Ovary (tissue), 9 donors: ENCODE results near the gene HPCAL1. TPM values are rescaled to one million over a fixed set of nuclear protein-coding genes. Genes with fewer than 3 reads are reported as not detected.

Experiments used
- DNase-seq, 5 donors: peaks; one replicate each; pipeline ENCODE4 v3.0.0-alpha.2; 2019 to 2020
- H3K27ac ChIP-seq, 2 donors: fragments of 200-600 bp; one replicate each; pipeline versions ENCODE4 v1.5.1 to v1.8.0; 2019 to 2022
- H3K27me3 ChIP-seq: fragments of 200-600 bp; one replicate; pipeline ENCODE4 v1.8.0; 2022
- H3K36me3 ChIP-seq: fragments of 200-600 bp; sonication (generic); one replicate; pipeline ENCODE4 v1.5.1; 2019
- H3K4me1 ChIP-seq: one replicate; pipeline ENCODE4 v1.8.1; 2013; ENCODE audit warnings: mild to moderate bottlenecking, moderate library complexity; ENCODE audit not compliant: insufficient read depth
- H3K4me3 ChIP-seq: fragments of 200-600 bp; sonication (generic); one replicate; pipeline ENCODE4 v1.5.1; 2017
- H3K9me3 ChIP-seq, 2 donors: fragments of 200-600 bp in 1 of 2; sonication (generic) in 1 of 2; one replicate each; pipeline versions ENCODE4 v1.5.1 to v1.8.1; 2013 to 2019; ENCODE audit warnings: mild to moderate bottlenecking in 1 of 2, moderate library complexity in 1 of 2
- EP300 ChIP-seq: sonication (generic); formaldehyde crosslinking; IDR thresholded peaks from one replicate; pipeline ENCODE4 v1.6.1; 2017; ENCODE audit warnings: antibody characterized with exemption
- POLR2A ChIP-seq: fragments of 450-650 bp; IDR thresholded peaks from one replicate; pipeline ENCODE4 v1.6.1; 2017; ENCODE audit warnings: antibody characterized with exemption, mild to moderate bottlenecking, moderate library complexity
- WGBS, 3 donors: extraction: QIAGEN DNeasy Blood & Tissue Kit in 1 of 3; methylation state at CpG; one replicate each; pipeline versions ENCODE4 v1.1.5 to v1.1.7; 2013 to 2017; 5-methylcytosine and 5-hydroxymethylcytosine counted together
- intact Hi-C, 4 donors: fragments of 100-400 bp; cut with DNase I; formaldehyde crosslinking; loops; one replicate each; pipeline versions ENCODE4 v1.11.0 to v1.15.1; 2022 to 2023
- polyA plus RNA-seq, 2 donors: library from polyadenylated mRNA; stranded (reverse); fragments of 200-250 nt in 1 of 2; fragments of 350-450 nt in 1 of 2; fragmentation: Illumina TruSeq in 1 of 2; extraction: RNeasy Lipid Tissue Mini Kit (QIAGEN cat#74804) in 1 of 2; gene quantifications; one replicate each; pipeline ENCODE4 v1.2.3, GENCODE V29; 2013 to 2014
- total RNA-seq, 7 donors: library from RNA; depleted of rRNA in 2 of 7; stranded (reverse); fragments of >200 nt in 2 of 7; fragmentation: NEBNext Ultra II Directional in 3 of 7; extraction: Animal tissue kit (Norgen Biotek cat#: 25700) in 3 of 7; gene quantifications; one replicate each; pipeline versions ENCODE4 v1.1.0 to v1.2.4, GENCODE V29; 2016 to 2023
- TF ChIP-seq, protein P1 (sequence below), 3 donors: fragments of 450-650 bp in 2 of 3; fragments of 200-600 bp in 1 of 3; IDR thresholded peaks; one replicate each; pipeline versions ENCODE4 v1.5.1 to v1.8.0; 2016 to 2022; ENCODE audit warnings: antibody characterized with exemption in 3 of 3, mild to moderate bottlenecking in 1 of 3
- donor health status: DM: no; HTN: no; CAD: no; lungs with moderate emphysema.
- donor health status: DM: no; HTN: no; CAD: no.
- donor health status: Bipolar disorder and iron deficiency.
- donor health status: DM: yes; HTN: yes; CAD: no.
- donor health status: DM: no; HTN: no; CAD: no.
- donor health status: DM: yes; HTN: yes; CAD: no.

Gene HPCAL1
- total and polyA plus RNA-seq, 9 donors = 11.4 to 69.5 (median 18.5) TPM

GRCh38 chr2:10274983-10275802 is 27.5 kb upstream of the HPCAL1 start:
- Histone ChIP-seq H3K9me3 (no peaks in the 10 kb centered on the region), H3K4me1 (peaks cover 8% of the 10 kb centered on the region), H3K27me3 (no peaks in the 10 kb centered on the region), H3K36me3 (no peaks in the 10 kb centered on the region), H3K4me3 (no peak overlapping the region), H3K27ac (no peak overlapping the region)
- no peak for DNase-seq
- TF ChIP-seq, protein P1, sequence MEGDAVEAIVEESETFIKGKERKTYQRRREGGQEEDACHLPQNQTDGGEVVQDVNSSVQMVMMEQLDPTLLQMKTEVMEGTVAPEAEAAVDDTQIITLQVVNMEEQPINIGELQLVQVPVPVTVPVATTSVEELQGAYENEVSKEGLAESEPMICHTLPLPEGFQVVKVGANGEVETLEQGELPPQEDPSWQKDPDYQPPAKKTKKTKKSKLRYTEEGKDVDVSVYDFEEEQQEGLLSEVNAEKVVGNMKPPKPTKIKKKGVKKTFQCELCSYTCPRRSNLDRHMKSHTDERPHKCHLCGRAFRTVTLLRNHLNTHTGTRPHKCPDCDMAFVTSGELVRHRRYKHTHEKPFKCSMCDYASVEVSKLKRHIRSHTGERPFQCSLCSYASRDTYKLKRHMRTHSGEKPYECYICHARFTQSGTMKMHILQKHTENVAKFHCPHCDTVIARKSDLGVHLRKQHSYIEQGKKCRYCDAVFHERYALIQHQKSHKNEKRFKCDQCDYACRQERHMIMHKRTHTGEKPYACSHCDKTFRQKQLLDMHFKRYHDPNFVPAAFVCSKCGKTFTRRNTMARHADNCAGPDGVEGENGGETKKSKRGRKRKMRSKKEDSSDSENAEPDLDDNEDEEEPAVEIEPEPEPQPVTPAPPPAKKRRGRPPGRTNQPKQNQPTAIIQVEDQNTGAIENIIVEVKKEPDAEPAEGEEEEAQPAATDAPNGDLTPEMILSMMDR (IDR thresholded peaks at IDR 0.05) = no peak
- TF ChIP-seq EP300 (no peak), POLR2A (no peak)
- WGBS, 3 donors = 74 to 81% (median 77%) methylated on average over 15 of the region's 15 CpGs
- intact Hi-C loops = no loop called here

DNA sequence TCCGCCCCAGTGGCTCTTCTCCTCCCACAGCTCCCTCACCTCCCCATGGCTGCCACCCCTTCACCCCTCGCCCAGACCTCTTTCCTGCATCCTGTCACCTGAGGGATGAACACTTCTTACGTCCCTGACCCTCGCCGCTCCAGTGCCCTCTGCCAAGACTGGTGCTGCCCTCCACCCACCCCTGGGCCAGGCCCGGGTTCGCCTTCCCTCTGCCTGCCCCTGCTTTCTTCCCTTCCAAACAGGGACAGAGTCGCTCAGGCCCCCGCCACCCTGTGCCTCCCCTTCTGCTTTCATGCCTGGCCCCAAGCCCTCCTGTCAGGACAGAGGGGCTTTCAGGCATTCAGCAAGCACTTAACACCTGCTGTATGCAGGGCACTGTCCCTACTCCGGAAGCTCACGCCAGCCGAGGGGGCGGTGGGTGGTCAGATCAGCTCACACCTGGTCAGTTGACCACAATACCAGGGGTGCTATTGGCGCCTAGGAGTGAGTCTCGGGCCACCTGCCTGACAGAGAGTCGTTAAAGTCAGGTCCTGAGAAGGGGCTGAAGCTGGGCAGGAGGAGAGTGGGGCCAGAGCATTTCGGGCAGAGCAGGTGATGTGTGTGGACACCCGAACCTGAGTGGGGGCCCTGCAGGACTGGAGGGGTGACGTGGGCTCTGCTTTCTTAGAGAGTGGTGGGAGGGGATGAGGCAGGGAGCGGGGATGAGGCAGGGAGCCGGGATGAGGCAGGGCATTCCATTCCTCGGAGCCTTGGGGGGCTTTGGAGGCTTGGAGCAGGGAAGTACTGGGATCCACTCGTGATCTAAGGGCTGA is 26.0 kb upstream of the HPCAL1 start:
- no peaks in the 10 kb centered on the region for H3K36me3 ChIP-seq
- no peak overlapping the region for H3K27ac ChIP-seq
- H3K9me3 ChIP-seq = no peaks in the 10 kb centered on the region
- peaks cover 8% of the 10 kb centered on the region for H3K4me1 ChIP-seq
- no peak overlapping the region for H3K4me3 ChIP-seq
- TF ChIP-seq EP300 (no peak), POLR2A (no peak)
- TF ChIP-seq, protein P1 (IDR thresholded peaks at IDR 0.05) = no peak
- H3K27me3 ChIP-seq = no peaks in the 10 kb centered on the region
- DNase-seq = no peak
- intact Hi-C loops = no loop called here
- WGBS, 3 donors = 84 to 90% (median 86%) methylated on average over 23 of the region's 23 CpGs

DNA sequence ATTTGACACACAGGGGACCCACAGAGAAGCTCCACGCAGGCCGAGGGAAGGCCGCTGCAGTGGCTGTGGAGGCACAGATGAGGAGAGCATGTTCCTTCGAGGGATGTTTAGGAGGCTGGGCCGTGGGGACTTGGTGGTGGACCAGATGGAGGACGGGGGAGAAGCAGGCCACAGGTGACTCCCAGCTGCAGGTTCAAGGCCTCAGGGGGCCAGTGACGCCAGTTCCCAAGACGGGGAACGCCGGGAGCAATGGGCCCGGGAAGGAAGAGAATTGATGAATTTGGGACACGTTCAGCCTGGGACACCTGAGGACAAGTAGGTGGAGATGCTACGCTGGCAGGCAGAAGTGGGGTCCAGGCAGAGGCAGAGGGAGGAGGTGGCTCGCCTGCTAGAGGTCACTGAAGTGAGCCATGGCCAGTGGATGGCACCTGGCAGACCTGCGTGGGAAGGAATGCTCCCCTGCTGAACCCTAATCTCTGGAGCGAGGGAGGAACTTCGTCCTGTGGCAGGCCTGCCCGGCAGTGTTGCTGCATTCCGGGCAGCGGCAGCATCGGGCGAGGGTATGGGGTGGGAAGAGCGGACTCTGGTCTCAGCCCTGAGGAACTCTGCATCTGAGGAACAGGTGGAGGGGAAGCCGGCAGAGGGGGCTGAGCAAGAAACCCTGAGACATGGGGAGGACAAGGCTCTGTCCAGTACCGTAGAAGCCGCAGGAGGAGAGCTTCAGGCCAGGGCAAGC is 25.2 kb upstream of the HPCAL1 start:
- Histone ChIP-seq H3K9me3 (no peaks in the 10 kb centered on the region), H3K4me3 (no peak overlapping the region), H3K4me1 (peaks cover 8% of the 10 kb centered on the region), H3K27me3 (no peaks in the 10 kb centered on the region), H3K27ac (no peak overlapping the region), H3K36me3 (no peaks in the 10 kb centered on the region)
- TF ChIP-seq EP300 = no peak
- TF ChIP-seq, protein P1 (IDR thresholded peaks at IDR 0.05) = no peak
- TF ChIP-seq POLR2A = no peak
- 52 to 67% (median 62%) methylated on average over 26 of the region's 26 CpGs for WGBS, 3 donors
- intact Hi-C loops = no loop called here
- DNase-seq = no peak

GRCh38 chr2:10278029-10278762 is 24.5 kb upstream of the HPCAL1 start:
- no peak overlapping the region for H3K27ac ChIP-seq
- H3K4me1 ChIP-seq = peaks cover 8% of the 10 kb centered on the region
- H3K4me3 ChIP-seq = no peak overlapping the region
- TF ChIP-seq POLR2A (no peak), EP300 (no peak)
- TF ChIP-seq, protein P1 (IDR thresholded peaks at IDR 0.05) = no peak
- H3K36me3 ChIP-seq = no peaks in the 10 kb centered on the region
- intact Hi-C loops = no loop called here
- WGBS, 3 donors = 31 to 32% (median 31%) methylated on average over 19 of the region's 19 CpGs
- no peaks in the 10 kb centered on the region for H3K9me3 ChIP-seq
- no peaks in the 10 kb centered on the region for H3K27me3 ChIP-seq
- DNase-seq = peak; percentile 29 to 70 (median 66)
